ENCODE measurements around the gene SIPA1L3.
"Not testable (repeated sequence)": the region's sequence is repeated elsewhere in the genome, so short reads cannot be mapped to it uniquely, and the experiment has no call there.

Gene SIPA1L3

DNA sequence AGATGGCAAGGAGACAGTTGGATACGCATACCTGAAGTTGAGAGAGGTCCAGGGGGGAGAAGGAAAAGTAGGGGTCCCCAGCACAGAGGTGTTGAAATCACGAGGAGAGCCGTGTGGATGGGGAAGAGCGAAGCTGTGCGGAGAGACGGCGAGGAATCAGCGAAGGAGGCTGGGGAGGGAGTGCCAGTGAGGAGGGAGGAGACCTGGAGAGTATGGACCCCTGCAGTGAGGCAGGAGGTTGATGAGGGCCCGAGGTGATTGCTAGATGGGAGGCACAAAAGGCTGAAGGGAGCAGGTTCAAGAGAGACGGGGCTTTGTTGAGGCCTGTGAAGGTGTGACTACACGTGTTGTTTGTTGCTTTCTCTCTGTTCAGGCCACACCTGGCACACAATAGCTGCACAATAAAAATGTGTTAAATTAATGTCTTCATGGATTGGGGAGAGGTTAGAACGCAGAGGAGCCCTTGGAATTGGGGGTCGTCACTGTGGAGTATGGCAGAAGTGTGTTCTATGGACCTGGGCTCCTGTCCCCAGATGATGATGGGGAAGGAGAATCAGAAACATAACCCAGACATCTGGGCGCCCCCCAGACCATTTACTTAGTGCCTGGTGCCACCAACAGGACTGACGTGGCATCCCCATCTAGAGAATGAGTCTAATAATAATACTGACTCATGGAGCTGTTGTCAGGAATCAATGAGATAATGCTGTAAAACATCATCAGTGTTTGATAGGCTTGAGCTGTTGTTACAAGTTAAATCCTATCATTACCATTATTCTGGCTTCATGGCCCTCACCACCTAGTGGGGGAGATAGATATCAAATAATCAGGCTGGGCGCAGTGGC, 137.5 kb downstream of the SIPA1L3 start:
- DNase-seq: no peak

DNA sequence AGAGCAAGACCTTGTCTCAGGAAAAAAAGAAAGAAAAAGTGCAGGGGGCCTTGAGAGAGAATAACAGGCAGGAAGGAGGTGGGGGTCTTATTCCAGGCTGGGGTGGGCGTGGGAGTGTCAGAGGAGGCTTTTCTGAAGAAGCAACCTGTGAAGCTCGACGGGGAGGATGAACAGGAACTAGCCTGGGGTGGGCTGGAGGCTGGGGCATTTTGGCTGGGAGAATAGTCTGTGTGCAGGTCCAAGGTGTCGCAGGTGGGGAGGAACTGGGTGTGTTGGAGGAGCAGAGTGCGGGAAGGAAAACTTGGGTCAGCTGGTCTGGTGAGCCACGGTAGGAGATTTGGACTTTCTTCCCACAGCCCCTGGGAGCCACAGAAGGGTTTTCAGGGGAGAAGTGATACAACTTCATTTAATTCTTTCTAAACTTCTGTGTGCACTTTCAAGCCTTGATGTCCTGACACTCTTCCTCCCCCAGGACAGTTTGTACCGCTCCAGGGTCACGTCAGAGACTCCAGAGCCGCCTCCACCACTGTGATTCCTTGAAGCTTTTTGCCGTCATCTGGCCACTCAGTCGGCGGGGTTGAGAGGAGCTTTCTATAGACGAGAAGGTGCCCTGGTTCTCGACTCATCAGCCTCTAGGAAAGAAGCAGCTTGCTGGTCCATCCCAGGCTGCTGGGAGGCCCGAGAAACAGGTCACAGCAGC, 138.7 kb downstream of the SIPA1L3 start:
- DNase-seq: peak in 1 of 2 experiments; percentile 20

GRCh38 chr19:38046254-38047048, 139.4 kb downstream of the SIPA1L3 start:
- peak; percentile 24 to 30 for DNase-seq

- peak; percentile 32 to 50 for DNase-seq
Measured at GRCh38 chr19:38047049-38047438, 140.0 kb downstream of the SIPA1L3 start.

- DNase-seq: peak in 1 of 2 experiments; percentile 26
Measured at GRCh38 chr19:38047641-38048040, 140.6 kb downstream of the SIPA1L3 start.

- peak; percentile 73 to 75 for DNase-seq
Measured at GRCh38 chr19:38049105-38049649, 142.2 kb downstream of the SIPA1L3 start.

DNA sequence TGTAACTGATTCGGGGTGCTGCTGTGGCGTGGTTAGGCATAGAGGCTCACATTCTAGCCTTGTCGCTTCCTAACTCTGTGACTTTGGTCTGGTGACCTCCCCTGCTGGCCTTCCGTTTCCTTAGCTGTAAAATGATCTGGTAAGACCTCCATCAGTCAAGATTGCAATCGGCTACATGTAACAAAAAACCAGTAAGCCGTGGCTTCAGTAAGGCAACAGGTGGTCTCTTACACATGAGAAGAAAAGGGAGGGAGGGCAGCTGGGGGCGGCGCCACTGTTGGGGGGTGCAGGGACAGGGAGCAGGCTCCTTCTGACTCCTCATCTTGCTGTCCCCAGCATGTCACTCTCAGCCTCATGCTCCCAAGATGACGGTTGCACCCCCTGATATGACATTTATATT, 148.0 kb downstream of the SIPA1L3 start:
- DNase-seq: no peak

- DNase-seq: no peak
Measured at GRCh38 chr19:38055655-38056521, 148.9 kb downstream of the SIPA1L3 start.

DNA sequence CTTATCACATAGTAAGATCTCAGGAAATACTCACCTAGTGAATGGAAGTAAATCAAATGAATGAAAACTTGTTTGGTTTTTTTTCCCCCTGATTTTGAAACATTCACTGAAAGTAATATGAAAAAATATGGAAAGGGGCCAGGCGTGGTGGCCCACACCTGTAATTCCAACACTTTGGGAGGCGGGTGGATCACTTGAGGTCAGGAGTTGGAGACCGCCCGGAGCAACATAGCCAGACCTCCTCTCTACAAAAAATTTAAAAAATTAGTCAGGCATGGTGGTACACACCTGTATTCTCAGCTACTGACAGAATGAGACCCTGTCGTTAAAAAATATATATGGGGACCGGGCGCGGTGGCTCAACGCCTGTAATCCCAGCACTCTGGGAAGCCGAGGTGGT, 149.6 kb downstream of the SIPA1L3 start:
- no peak for DNase-seq

DNA sequence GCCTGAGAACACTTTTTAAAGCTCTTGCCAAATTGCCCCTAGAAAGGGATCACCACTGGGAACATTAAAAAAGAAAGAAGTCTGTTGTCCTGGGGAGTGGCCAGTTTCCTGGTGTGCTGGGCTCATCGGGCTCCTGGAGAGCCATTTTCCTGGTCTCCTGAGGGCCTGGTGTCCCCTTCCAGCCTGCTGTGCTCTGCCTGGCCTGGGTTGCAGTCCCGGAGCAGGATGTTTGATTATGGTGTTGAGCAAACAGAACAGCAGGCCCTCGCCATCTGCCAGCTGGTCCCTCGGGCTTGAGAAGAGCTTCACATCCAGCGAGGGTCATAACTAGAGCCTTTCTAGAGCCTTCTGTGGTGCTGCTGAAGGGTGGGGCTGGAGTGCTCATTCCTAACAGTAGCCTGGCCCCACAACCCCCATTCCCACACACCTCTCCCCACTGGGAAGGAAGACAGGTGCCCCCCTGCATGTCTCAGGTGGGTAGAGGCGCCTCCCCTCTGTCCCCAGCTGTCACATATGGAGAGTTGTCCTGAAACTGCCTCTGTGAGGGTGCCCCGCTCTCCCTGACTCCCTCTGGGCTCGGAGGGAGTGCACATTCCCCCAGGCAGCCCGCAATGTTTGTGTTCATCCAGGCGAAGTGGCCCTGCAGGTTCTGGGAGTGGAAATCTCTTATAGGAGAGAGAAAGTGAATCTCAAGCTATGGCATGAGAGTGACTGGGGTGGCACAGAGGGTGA, 151.1 kb downstream of the SIPA1L3 start:
- DNase-seq: no peak

GRCh38 chr19:38059897-38060296, 152.9 kb downstream of the SIPA1L3 start:
- peak; percentile 36 to 57 for DNase-seq

GRCh38 chr19:38060331-38060730, 153.3 kb downstream of the SIPA1L3 start:
- no peak for DNase-seq

GRCh38 chr19:38061294-38061693, 154.3 kb downstream of the SIPA1L3 start:
- DNase-seq: no peak

DNA sequence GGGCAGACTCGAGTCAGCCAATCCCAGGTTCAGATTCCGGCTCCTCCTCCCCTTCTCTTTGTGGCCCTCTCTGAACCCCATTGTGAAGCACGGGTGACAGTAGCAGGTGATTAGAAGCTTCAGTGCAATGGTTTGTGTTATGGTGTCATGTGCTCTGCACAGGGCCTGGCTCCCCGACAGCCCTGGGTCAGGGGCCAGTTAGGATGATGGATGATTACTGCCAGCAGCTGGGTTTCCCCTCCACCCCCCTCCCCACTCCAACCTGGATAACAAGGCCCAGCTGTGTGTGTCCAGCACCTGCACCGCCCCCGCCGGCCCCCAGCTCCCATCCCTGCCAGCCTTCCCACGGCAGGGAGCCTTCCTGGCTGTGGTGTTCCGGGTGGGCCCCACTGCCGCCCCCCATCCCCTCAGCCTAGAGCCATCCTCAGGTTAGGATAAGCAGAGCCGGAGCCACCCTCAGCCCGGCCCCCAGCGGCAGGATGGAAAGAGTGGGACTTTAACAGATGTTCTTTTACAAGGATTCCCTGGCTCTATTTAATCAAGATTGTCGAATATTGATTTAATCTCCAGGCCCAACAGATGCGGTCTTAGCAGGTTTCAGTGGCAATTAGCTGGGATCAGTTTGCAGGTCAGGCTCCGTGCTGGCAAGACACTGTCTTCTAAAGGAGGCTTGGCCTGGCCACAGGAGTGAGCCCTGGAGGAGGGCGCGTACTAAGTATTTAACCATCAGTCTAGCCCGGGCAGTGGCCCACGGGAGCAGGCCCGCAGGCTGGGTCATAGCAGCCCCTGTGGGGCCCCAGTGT, 156.2 kb downstream of the SIPA1L3 start:
- no peak for DNase-seq

DNA sequence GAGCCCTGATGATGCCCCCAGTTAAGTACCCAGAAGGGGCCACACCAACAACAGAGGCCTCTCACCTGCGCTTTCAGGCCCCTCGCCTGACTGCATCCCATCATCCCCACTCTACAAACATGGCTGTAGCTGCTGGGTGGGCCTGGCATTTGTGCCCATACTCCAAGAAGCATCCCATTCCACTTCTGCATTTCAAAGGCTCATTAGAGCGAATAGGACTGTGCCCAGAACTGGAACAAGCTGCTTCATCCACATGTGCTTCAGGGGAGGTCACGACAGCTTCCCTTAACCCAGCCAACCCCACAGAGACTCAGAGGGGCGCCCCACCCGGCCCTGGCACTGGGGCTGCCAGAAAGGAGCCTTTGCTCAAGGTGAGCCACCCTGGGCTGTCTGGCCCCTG, 156.9 kb downstream of the SIPA1L3 start:
- DNase-seq: no peak

- DNase-seq: no peak
Measured at GRCh38 chr19:38064661-38065425, 157.8 kb downstream of the SIPA1L3 start.

DNA sequence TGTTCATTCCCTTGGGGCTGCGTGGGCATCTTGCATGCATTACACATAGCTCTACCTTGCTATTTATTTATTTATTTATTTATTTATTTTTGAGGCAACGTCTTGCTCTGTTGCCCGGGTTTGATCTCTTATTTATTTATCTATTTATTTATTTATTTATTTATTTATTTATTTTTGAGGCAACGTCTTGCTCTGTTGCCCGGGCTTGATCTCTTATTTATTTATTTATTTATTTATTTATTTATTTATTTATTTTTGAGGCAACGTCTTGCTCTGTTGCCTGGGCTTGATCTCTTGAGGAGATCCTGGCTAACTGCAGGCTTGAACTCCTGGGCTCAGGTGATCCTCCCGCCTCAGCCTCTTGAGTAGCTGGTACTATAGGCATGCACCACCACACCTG, 158.8 kb downstream of the SIPA1L3 start:
- not testable (repeated sequence) for DNase-seq

DNA sequence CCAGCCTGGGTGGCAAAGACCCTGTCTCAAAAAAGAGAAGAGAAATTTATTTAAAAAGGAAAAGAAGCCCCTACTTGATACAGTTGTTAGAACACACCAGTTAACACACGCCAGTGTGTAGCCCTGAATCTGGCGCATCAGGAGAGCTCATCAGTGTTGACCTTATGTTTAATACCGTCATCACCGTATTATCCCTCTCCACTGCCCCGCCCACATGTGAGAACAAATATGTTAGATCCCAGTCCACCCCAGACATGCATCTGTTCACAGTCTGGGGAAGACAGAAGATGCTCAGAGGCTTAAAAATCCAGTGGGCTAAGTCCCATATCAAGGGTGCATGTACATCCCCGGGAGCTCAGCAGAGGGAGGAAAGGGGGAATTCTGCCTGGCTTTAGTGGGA, 161.8 kb downstream of the SIPA1L3 start:
- DNase-seq: no peak

DNA sequence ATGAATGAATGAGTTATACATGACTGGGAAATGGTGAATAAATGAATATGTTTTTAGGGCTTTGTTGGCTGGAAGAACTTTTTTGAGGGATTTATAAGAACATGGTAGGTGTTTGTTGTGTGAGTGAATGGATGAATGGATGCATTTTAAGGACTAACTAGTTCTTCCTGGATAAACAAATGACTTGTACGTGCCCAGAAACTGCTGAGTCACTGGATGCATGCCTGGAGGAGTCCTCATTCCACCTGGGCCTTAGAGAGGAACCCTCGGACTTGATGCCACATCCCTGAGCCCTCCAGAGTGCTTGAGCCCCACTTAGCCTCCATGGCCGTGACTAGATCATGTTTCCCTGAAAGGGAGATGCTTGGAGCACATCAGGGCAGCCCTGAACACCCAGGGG, 163.6 kb downstream of the SIPA1L3 start:
- DNase-seq: no peak

- not testable (repeated sequence) for DNase-seq
Measured at GRCh38 chr19:38071054-38071453, 164.0 kb downstream of the SIPA1L3 start.
